ENCODE data around the gene SPIRE1. TPM values are rescaled to one million over a fixed set of nuclear protein-coding genes. Genes with fewer than 3 reads are reported as not detected.

SPIRE1 gene
- total RNA-seq, 4 donors from 2014 or later: 25.3 to 39.5 (median 30.6) TPM

GRCh38 chr18:12474876-12475275 is 183.0 kb downstream of the SPIRE1 start:
- Histone ChIP-seq H3K4me3 (replicated peaks in 1 of 3) (no peak overlapping the region), H3K36me3 (no peaks in the 10 kb centered on the region), H3K27ac (no peak overlapping the region), H3K4me1 (no peaks in the 10 kb centered on the region), H3K27me3 (no peaks in the 10 kb centered on the region), H3K9me3 (no peaks in the 10 kb centered on the region)
- intact Hi-C loops (cut with DNase I): no loop called here
- WGBS, 2 donors: 89 to 92% methylated on average over 4 of the region's 4 CpGs
- no peak for DNase-seq
- TF ChIP-seq POLR2A (IDR thresholded peaks at IDR 0.05): no peak
- TF ChIP-seq CTCF (IDR thresholded peaks at IDR 0.05): no peak

GRCh38 chr18:12474146-12474545 is 183.8 kb downstream of the SPIRE1 start:
- DNase-seq: no peak
- Histone ChIP-seq H3K27me3 (no peaks in the 10 kb centered on the region), H3K4me3 (replicated peaks in 1 of 3) (no peak overlapping the region), H3K36me3 (no peaks in the 10 kb centered on the region), H3K9me3 (no peaks in the 10 kb centered on the region), H3K27ac (no peak overlapping the region), H3K4me1 (no peaks in the 10 kb centered on the region)
- TF ChIP-seq CTCF (IDR thresholded peaks at IDR 0.05): no peak
- no peak for TF ChIP-seq POLR2A (IDR thresholded peaks at IDR 0.05)
- intact Hi-C loops (cut with DNase I): no loop called here

- Histone ChIP-seq H3K27ac (no peak overlapping the region), H3K27me3 (no peaks in the 10 kb centered on the region), H3K4me3 (replicated peaks in 1 of 3) (no peak overlapping the region), H3K36me3 (no peaks in the 10 kb centered on the region), H3K9me3 (no peaks in the 10 kb centered on the region), H3K4me1 (no peaks in the 10 kb centered on the region)
- intact Hi-C loops (cut with DNase I): no loop called here
- TF ChIP-seq CTCF (IDR thresholded peaks at IDR 0.05) (no peak), POLR2A (IDR thresholded peaks at IDR 0.05) (no peak)
- no peak for DNase-seq
- 84 to 91% methylated on average over 7 of the region's 7 CpGs for WGBS, 2 donors
Observed at GRCh38 chr18:12470382-12471075, 187.4 kb downstream of the SPIRE1 start.

- no peaks in the 10 kb centered on the region for H3K27me3 ChIP-seq
- H3K4me1 ChIP-seq: no peaks in the 10 kb centered on the region
- 94 to 97% methylated on average over 4 of the region's 4 CpGs for WGBS, 2 donors
- no peaks in the 10 kb centered on the region for H3K9me3 ChIP-seq
- intact Hi-C loops (cut with DNase I): no loop called here
- H3K27ac ChIP-seq: no peak overlapping the region
- H3K4me3 ChIP-seq (replicated peaks in 1 of 3): no peak overlapping the region
- no peaks in the 10 kb centered on the region for H3K36me3 ChIP-seq
- no peak for DNase-seq
- no peak for TF ChIP-seq POLR2A (IDR thresholded peaks at IDR 0.05)
- TF ChIP-seq CTCF (IDR thresholded peaks at IDR 0.05): no peak
Observed at GRCh38 chr18:12468445-12468844, 189.5 kb downstream of the SPIRE1 start.

GRCh38 chr18:12464731-12465130 is 193.2 kb downstream of the SPIRE1 start:
- Histone ChIP-seq H3K36me3 (no peaks in the 10 kb centered on the region), H3K27ac (no peak overlapping the region), H3K4me1 (no peaks in the 10 kb centered on the region), H3K9me3 (no peaks in the 10 kb centered on the region), H3K27me3 (no peaks in the 10 kb centered on the region), H3K4me3 (replicated peaks in 1 of 3) (no peak overlapping the region)
- DNase-seq: no peak
- intact Hi-C loops (cut with DNase I): no loop called here
- 94 to 95% methylated on average over 9 of the region's 9 CpGs for WGBS, 2 donors
- no peak for TF ChIP-seq POLR2A (IDR thresholded peaks at IDR 0.05)
- no peak for TF ChIP-seq CTCF (IDR thresholded peaks at IDR 0.05)
